ENCODE data around the gene DNAH10. TPM values are rescaled to one million over a fixed set of nuclear protein-coding genes. Genes with fewer than 3 reads are reported as not detected.

Gene DNAH10
- total RNA-seq, 2 experiments from 2014 or later = 0.38 to 0.43 TPM

DNA sequence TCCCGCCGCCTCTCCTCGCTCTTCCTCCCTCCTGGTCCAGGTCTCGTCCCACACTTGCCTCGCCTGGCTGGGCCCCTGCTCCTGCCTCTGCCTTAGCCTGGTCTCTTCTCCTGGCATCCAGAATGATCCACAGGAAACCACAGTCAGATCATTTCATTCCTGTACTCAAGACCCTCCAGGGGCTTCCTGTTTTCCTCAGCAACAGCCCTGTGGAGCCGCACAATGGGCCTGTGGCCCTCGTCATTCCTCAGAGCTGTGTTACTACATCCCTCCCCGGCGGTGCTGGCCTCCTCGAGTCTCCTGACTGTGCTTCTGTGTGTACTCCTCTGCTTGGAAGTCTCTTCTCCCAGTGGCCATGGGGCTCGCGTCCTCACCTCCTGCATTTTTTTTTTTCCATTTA, 29.9 kb upstream of the DNAH10 start:
- POLR2A ChIA-PET = no interaction called here
- no peak overlapping the region for H3K27ac Mint-ChIP-seq

DNA sequence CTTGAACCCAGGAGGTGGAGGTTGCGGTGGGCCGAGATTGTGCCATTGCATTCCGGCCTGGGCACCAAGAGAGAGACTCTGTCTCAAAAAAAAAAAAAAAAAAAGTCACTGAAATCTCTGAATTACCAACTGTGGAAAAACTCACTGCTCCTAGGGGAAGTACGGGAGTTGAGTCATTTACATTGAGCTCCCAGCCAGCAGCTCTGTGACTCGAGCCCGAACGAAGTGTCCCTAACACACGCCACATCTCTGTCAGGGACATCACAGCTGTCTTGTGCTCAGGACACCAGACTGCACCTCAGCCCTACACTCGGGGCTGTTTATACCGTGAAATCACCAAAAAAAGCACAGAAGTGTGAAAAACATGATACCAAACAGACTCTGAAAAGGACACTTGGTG, 28.9 kb upstream of the DNAH10 start:
- DNase-seq = no peak
- ATAC-seq = no peak
- Mint-ChIP-seq H3K4me1 (ENCODE audit: low read depth) (peaks cover 8% of the 10 kb centered on the region), H3K9me3 (no peaks in the 10 kb centered on the region), H3K27ac (no peak overlapping the region), H3K27me3 (no peaks in the 10 kb centered on the region), H3K36me3 (ENCODE audit: low read depth) (peaks cover 70% of the 10 kb centered on the region), H3K4me3 (no peak overlapping the region)
- intact Hi-C loops (cut with micrococcal nuclease) = no loop called here
- TF ChIP-seq, protein P1, sequence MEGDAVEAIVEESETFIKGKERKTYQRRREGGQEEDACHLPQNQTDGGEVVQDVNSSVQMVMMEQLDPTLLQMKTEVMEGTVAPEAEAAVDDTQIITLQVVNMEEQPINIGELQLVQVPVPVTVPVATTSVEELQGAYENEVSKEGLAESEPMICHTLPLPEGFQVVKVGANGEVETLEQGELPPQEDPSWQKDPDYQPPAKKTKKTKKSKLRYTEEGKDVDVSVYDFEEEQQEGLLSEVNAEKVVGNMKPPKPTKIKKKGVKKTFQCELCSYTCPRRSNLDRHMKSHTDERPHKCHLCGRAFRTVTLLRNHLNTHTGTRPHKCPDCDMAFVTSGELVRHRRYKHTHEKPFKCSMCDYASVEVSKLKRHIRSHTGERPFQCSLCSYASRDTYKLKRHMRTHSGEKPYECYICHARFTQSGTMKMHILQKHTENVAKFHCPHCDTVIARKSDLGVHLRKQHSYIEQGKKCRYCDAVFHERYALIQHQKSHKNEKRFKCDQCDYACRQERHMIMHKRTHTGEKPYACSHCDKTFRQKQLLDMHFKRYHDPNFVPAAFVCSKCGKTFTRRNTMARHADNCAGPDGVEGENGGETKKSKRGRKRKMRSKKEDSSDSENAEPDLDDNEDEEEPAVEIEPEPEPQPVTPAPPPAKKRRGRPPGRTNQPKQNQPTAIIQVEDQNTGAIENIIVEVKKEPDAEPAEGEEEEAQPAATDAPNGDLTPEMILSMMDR (IDR thresholded peaks at IDR 0.05) = no peak
- POLR2A ChIA-PET = no interaction called here
- CTCF ChIA-PET = interaction anchor here (0.6 kb wide), 1 partner anchor 36 kb away, joined by 3 read pairs; no protein-coding TSS in a partner anchor

More for the DNA sequence above, 29.9 kb upstream of the DNAH10 start:
- Mint-ChIP-seq H3K4me3 (no peak overlapping the region), H3K9me3 (no peaks in the 10 kb centered on the region), H3K36me3 (ENCODE audit: low read depth) (peaks cover 69% of the 10 kb centered on the region), H3K27me3 (no peaks in the 10 kb centered on the region), H3K4me1 (ENCODE audit: low read depth) (peaks cover 5% of the 10 kb centered on the region)
- CTCF ChIA-PET = no interaction called here
- ATAC-seq = no peak
- no peak for DNase-seq
- intact Hi-C loops (cut with micrococcal nuclease) = no loop called here
- TF ChIP-seq, protein P1 (IDR thresholded peaks at IDR 0.05) = no peak

DNA sequence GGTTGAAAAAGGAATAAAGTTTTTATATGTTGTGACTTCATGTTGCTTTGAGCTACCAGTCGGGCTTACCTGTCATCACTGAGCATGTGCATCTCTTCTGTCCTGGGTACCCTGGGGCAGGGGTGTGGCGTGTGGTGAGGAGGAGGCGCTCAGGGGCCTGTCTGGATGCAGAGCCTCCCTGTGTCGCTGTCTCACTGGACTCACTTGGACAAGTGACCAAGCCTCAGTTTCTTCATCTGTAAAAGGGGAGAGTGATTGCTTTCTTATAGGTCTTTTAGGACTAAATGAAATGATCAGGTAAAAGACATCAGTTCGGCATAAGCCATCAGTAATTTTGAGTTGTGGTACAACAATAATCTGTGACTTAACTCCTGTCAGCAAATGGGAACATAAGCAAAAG, 27.8 kb upstream of the DNAH10 start:
- Mint-ChIP-seq H3K36me3 (ENCODE audit: low read depth) (peaks cover 69% of the 10 kb centered on the region), H3K4me1 (ENCODE audit: low read depth) (peaks cover 9% of the 10 kb centered on the region), H3K9me3 (no peaks in the 10 kb centered on the region), H3K4me3 (no peak overlapping the region), H3K27me3 (no peaks in the 10 kb centered on the region), H3K27ac (no peak overlapping the region)
- CTCF ChIA-PET = no interaction called here
- intact Hi-C loops (cut with micrococcal nuclease) = no loop called here
- DNase-seq (no peak), ATAC-seq (no peak)
- POLR2A ChIA-PET = interaction anchor here (0.5 kb wide), 1 partner anchor 11 kb away, joined by 3 read pairs; no protein-coding TSS in a partner anchor
- TF ChIP-seq, protein P1 (IDR thresholded peaks at IDR 0.05) = no peak

DNA sequence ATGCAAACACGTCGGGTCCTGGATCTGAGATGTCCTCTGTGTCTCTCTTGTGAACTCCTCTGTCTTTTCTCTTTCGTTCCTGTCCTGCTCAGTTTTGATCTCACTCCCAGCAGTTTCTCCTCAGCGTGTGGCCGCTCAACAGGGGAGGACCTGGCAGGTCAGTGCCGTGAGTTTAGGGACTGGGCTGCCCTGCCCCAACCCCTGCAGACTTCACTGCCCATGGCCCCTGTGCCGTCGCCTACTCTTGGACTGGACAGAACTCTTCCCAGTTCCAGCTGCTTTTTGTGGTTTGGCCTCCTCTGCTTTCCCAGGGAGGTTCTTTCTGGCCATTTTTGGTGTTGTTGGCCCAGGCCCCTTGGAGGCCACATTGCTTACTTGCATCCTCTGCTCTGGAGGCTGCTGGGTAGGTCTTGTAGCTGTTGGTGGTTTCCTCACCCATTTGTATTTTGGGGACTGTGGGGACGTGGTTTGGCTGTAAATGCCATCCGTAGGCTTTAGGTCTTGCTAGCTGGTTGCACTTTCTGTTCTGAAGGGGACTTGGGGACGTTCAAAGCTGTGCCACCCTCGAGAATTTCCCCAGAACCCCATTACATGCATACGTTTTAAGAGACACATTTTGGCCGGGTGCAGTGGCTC, 20.0 kb upstream of the DNAH10 start:
- intact Hi-C loops (cut with micrococcal nuclease) = no loop called here
- Mint-ChIP-seq H3K36me3 (ENCODE audit: low read depth) (peaks cover 67% of the 10 kb centered on the region), H3K4me3 (peak overlapping the region; percentile 4), H3K27ac (peak overlapping the region; percentile 89), H3K27me3 (no peaks in the 10 kb centered on the region), H3K4me1 (ENCODE audit: low read depth) (peaks cover 30% of the 10 kb centered on the region), H3K9me3 (no peaks in the 10 kb centered on the region)
- TF ChIP-seq, protein P1 (IDR thresholded peaks at IDR 0.05) = no peak
- ChIA-PET CTCF (no interaction called here), POLR2A (interaction anchor here (1.0 to 1.5 kb wide), 2 partner anchors 27 to 29 kb away, joined by 3 to 5 read pairs; partner anchors contain the start of gene ATP6V0A2)
- peak; percentile 91 for ATAC-seq
- DNase-seq = peak; percentile 69

DNA sequence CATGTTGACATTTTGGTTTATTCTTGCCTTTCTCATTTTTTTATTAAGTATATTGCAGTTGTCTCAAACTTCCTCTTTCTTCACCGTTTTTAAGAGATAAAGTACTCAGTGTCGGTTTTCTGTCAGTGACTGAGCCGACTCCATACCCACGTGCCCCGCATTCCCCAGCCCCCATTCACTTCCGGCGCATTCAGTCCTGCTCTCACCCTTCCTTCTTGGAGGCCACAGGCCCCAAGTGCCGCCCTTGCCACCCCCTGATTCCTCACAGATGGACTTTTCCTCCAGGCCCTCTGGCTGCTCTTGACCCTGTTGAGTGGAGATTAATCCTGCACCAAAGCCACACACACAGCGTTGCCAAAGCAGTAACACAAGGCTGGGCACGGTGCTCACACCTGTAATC, 19.1 kb upstream of the DNAH10 start:
- ATAC-seq = no peak
- TF ChIP-seq, protein P1 (IDR thresholded peaks at IDR 0.05) = no peak
- Mint-ChIP-seq H3K4me1 (ENCODE audit: low read depth) (peaks cover 29% of the 10 kb centered on the region), H3K27ac (peak overlapping the region; percentile 77), H3K4me3 (no peak overlapping the region), H3K9me3 (no peaks in the 10 kb centered on the region), H3K27me3 (no peaks in the 10 kb centered on the region), H3K36me3 (ENCODE audit: low read depth) (peaks cover 66% of the 10 kb centered on the region)
- intact Hi-C loops (cut with micrococcal nuclease) = no loop called here
- peak; percentile 25 for DNase-seq
- POLR2A ChIA-PET = interaction anchor here (0.7 kb wide), 1 partner anchor 18 kb away, joined by 3 read pairs; no protein-coding TSS in a partner anchor
- CTCF ChIA-PET = no interaction called here

Measured in activated CD8-positive, alpha-beta T cell treated with anti-CD3 and anti-CD28 coated beads for 36 hours (primary cell).